Measurements from ENCODE around the gene RIPPLY1.

GRCh38 chrX:106903856-106904528 lies 851 bp upstream of the RIPPLY1 start:
- TF ChIP-seq CTCF (IDR thresholded peaks at IDR 0.05) (no peak), POLR2A (IDR thresholded peaks at IDR 0.05) (no peak)

Measured in tibial nerve (tissue), 3 donors.